ENCODE measurements around the gene ADAM21.
"Not testable (repeated sequence)": the region's sequence is repeated elsewhere in the genome, so short reads cannot be mapped to it uniquely, and the experiment has no call there.

Gene ADAM21

DNA sequence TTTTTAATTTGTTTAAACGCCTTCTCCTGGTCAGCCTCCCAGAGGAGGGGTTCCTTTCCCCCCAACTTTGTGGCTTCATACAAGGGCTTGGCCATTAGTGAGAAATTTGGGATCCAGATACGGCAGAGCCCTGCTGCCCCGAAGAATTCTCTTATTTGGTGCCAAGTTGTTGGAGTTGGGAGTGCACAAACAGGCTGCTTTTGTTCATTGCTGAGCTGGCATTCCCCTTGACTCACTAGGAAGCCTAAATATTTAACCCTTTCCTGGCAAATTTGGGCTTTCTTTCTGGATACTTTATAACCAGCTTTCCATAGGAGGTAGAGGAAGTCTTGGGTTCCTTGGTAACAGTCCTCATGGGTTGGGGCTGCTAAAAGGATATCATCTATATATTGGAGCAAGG, 10.3 kb upstream of the ADAM21 start:
- Histone ChIP-seq H3K4me3 (ENCODE audit: low read length) (no peak overlapping the region), H3K4me1 (ENCODE audit: control insufficient read depth, insufficient read depth, low read length) (no peaks in the 10 kb centered on the region), H3K27me3 (ENCODE audit: control insufficient read depth, insufficient read depth, low read length) (no peaks in the 10 kb centered on the region), H3K9ac (ENCODE audit: low read length) (no peak overlapping the region), H3K9me3 (ENCODE audit: control insufficient read depth, low read length) (peaks cover 8% of the 10 kb centered on the region), H3K36me3 (ENCODE audit: control insufficient read depth, insufficient read depth, low read length) (no peaks in the 10 kb centered on the region)

DNA sequence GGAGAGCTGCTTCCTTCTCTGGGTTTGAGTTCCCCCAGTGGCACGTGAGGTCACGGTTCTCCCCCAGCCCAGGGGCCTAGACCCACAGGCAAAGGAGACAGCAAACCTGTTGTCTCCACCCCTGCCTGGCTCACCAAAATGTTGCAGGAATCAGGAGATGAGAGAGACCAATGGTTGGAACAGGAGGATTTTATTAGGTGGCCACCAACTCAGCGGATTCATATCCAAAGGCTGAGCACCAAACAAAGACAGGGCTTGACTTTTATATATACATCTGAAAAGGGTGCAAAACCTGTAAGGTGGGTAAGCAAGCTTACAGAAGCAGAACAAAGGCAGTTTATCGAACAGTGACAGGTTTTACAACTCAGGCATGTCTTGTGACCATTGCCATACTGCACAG, 9.2 kb upstream of the ADAM21 start:
- Histone ChIP-seq H3K27me3 (ENCODE audit: control insufficient read depth, insufficient read depth, low read length) (no peaks in the 10 kb centered on the region), H3K9me3 (ENCODE audit: control insufficient read depth, low read length) (peaks cover 8% of the 10 kb centered on the region), H3K4me1 (ENCODE audit: control insufficient read depth, insufficient read depth, low read length) (no peaks in the 10 kb centered on the region), H3K9ac (ENCODE audit: low read length) (no peak overlapping the region), H3K36me3 (ENCODE audit: control insufficient read depth, insufficient read depth, low read length) (no peaks in the 10 kb centered on the region), H3K4me3 (ENCODE audit: low read length) (no peak overlapping the region)

DNA sequence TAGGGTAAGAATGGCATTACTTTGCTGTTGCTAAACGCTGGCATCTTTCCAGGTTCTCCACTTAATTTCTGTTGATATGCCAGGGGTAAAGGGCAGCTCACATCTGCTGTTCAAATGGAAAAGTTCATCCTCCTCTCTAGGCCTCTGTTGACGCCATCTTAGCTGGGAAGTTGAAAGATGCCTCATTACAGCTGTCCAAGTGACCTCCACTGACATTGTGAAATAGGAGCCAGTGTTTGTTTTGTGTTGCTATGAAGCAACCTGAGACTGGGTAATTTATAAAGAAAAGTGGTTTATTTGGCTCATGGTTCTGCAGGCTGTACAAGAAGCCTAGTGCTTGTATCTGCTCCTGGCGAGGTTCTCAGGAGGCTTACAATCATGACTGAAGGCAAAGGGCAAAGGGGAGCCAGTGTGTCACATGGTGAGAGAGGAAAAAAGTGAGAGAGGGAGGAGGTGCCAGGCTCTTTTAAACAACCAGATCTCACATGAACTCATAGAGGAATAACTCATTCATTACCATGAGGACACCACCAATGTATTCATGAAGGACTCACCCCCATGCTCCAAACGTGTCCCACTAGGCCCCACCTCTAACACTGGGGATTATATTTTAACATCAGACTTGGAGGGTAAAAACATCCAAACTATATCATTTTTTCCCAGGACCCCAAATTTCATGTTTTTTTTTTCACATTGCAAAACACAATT, 3.2 kb upstream of the ADAM21 start:
- Histone ChIP-seq H3K4me1 (ENCODE audit: control insufficient read depth, insufficient read depth, low read length) (no peaks in the 10 kb centered on the region), H3K27me3 (ENCODE audit: control insufficient read depth, insufficient read depth, low read length) (no peaks in the 10 kb centered on the region), H3K4me3 (ENCODE audit: low read length) (no peak overlapping the region)

DNA sequence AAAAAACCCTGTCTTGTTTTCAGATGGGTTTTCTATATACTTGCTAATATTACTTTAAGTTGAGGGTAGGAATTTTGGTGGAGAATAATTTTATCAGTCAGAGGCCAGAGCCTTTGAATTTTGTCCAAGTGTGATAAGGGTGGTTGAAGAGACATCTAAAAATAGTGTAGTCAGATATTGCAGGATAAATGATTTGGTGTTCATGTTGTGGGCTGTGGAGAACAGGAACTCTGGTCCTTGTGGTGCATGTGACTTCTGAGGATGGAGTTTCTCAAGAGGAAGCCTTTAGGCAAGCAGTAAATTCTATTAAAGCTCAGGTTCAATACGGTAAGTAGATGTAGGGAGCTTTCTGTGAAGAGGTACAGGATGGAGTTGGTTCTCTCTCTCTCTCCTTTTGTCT, 2.8 kb downstream of the ADAM21 start:
- H3K4me1 ChIP-seq (ENCODE audit: control insufficient read depth, insufficient read depth, low read length) = no peaks in the 10 kb centered on the region
- no peaks in the 10 kb centered on the region for H3K9me3 ChIP-seq (ENCODE audit: control insufficient read depth, low read length)
- no peaks in the 10 kb centered on the region for H3K36me3 ChIP-seq (ENCODE audit: control insufficient read depth, insufficient read depth, low read length)
- H3K4me3 ChIP-seq (ENCODE audit: low read length) = no peak overlapping the region
- no peak overlapping the region for H3K9ac ChIP-seq (ENCODE audit: low read length)
- no peaks in the 10 kb centered on the region for H3K27me3 ChIP-seq (ENCODE audit: control insufficient read depth, insufficient read depth, low read length)

More for the DNA sequence above, 3.2 kb upstream of the ADAM21 start:
- H3K36me3 ChIP-seq (ENCODE audit: control insufficient read depth, insufficient read depth, low read length) = no peaks in the 10 kb centered on the region
- H3K9ac ChIP-seq (ENCODE audit: low read length) = no peak overlapping the region
- no peaks in the 10 kb centered on the region for H3K9me3 ChIP-seq (ENCODE audit: control insufficient read depth, low read length)

DNA sequence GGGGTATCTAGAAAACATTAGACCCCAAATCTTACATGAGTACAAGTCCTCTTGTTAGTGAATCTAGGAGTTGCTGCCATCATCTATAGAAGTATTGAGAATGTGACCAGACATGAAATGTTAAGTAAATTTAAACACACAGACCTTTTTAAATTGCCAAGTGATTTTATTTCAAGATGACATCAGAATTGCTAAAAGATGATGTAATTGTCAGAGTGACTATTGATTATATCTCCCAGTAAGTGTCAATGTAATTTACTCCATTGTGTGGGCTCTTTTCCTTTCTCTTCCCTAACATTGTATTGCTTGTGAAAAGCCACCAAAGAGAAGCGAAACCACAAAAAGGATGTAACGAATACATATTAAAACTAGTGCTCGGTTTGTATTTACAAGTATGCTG, 16.8 kb downstream of the ADAM21 start:
- H3K36me3 ChIP-seq (ENCODE audit: control insufficient read depth, insufficient read depth, low read length) = no peaks in the 10 kb centered on the region
- H3K9me3 ChIP-seq (ENCODE audit: control insufficient read depth, low read length) = no peaks in the 10 kb centered on the region
- no peak overlapping the region for H3K9ac ChIP-seq (ENCODE audit: low read length)
- no peaks in the 10 kb centered on the region for H3K27me3 ChIP-seq (ENCODE audit: control insufficient read depth, insufficient read depth, low read length)
- H3K4me1 ChIP-seq (ENCODE audit: control insufficient read depth, insufficient read depth, low read length) = no peaks in the 10 kb centered on the region
- H3K4me3 ChIP-seq (ENCODE audit: low read length) = no peak overlapping the region

DNA sequence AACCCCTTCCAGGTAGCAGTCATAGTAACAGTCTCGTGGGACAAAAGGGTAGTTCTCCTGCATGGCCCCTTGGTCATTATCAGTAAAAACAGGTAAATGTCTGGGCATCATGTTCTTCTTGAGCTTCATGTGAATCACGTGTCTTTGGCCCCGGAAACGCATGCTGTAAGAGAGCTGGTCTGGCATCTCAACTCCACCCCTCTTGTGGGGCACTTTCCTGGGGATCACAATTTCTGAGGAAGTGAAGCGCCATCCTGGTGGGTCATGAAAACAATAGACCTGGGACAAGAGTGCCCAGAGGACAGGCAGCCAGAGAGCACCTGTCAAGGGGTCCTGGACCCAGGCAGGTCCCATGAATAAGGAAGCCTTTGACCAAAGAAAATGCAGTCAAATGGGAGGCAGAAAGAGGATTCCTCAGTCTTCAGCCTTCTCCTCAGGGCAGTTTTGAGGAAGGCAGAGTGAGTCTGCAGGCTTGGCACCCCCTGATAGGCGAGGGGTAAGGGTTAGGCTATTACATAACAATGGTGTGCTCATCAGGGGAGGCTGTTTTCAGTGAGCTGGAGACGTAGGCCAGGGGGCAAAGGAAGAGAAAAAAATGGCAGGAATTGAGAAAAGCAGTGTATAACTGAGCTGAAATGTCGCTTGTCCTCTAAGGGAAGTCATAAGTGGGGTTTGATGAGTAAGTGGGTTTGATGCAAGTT, 19.0 kb downstream of the ADAM21 start:
- H3K36me3 ChIP-seq (ENCODE audit: control insufficient read depth, insufficient read depth, low read length); H3K4me1 ChIP-seq (ENCODE audit: control insufficient read depth, insufficient read depth, low read length); H3K9me3 ChIP-seq (ENCODE audit: control insufficient read depth, low read length); H3K27me3 ChIP-seq (ENCODE audit: control insufficient read depth, insufficient read depth, low read length); H3K9ac ChIP-seq (ENCODE audit: low read length); H3K4me3 ChIP-seq (ENCODE audit: low read length): not testable (repeated sequence)

DNA sequence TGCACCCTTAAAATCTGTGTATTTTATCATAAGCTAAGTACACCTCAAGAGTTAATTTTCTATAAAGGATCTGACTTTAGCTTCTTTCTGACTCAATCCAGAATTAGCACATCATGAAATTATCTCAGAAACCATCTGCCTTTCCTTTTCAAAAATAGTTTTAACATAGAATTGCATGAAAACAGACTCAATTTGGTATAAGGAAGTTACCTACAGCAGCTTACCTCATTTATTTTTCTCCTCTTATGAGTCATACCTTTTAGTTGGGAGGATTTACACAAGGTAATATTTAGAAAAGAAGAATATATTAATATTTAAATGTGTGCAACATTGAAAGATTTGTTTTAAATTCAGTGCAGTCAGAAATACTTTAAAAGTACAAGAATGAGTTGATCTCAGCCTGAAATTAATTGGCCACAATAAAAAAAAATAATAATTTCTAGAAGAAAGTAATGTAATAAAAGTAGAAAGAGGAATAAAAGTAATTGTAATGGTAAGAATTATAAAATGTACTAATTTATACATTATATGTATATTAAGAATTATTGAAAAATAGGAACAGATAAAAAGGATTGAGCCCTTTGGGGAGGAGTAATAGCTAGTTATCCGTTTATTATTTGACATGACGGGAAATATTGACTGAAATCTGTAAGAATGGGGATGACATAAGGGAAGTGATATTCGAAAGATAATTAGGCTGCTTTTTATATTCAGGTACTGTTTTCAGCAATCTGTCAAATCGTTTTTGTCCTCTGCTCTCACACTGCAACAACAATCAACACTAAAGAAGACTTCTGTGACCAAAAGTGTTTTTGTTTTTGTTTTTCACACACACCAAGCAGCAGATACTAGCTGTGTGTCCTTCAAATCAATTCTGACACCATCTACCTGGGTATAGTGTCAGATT, 20.5 kb downstream of the ADAM21 start:
- Histone ChIP-seq H3K36me3 (ENCODE audit: control insufficient read depth, insufficient read depth, low read length) (no peaks in the 10 kb centered on the region), H3K4me3 (ENCODE audit: low read length) (no peak overlapping the region), H3K9me3 (ENCODE audit: control insufficient read depth, low read length) (no peaks in the 10 kb centered on the region), H3K4me1 (ENCODE audit: control insufficient read depth, insufficient read depth, low read length) (no peaks in the 10 kb centered on the region), H3K27me3 (ENCODE audit: control insufficient read depth, insufficient read depth, low read length) (no peaks in the 10 kb centered on the region), H3K9ac (ENCODE audit: low read length) (no peak overlapping the region)

DNA sequence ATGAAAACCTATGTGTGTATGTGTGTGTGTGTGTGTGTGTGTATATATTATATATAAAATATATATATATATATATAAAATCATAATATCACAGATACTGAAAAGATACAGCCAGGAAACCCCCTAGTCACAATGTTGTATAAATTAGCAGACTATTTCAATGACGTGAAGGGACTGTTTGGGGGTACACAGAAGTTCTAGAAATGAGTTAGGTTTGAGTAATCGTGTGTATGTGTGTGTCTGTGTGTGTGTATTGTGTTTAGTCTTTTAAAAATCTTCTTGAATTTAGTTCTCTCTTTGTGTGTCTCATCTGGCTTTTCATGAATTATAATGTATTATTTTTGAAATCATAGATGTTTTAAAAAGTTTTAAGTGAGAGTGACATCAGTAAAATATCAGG, 21.9 kb downstream of the ADAM21 start:
- Histone ChIP-seq H3K36me3 (ENCODE audit: control insufficient read depth, insufficient read depth, low read length) (no peaks in the 10 kb centered on the region), H3K4me3 (ENCODE audit: low read length) (no peak overlapping the region), H3K27me3 (ENCODE audit: control insufficient read depth, insufficient read depth, low read length) (no peaks in the 10 kb centered on the region), H3K9me3 (ENCODE audit: control insufficient read depth, low read length) (no peaks in the 10 kb centered on the region), H3K9ac (ENCODE audit: low read length) (no peak overlapping the region), H3K4me1 (ENCODE audit: control insufficient read depth, insufficient read depth, low read length) (no peaks in the 10 kb centered on the region)

DNA sequence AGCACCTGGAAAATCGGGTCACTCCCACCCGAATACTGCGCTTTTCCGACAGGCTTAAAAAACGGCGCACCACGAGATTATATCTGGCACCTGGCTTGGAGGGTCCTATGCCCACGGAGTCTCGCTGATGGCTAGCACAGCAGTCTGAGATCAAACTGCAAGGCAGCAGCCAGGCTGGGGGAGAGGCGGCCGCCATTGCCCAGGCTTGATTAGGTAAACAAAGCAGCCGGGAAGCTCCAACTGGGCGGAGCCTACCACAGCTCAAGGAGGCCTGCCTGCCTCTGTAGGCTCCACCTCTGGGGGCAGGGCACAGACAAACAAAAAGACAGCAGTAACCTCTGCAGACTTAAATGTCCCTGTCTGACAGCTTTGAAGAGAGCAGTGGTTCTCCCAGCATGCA, 23.5 kb downstream of the ADAM21 start:
- H3K4me3 ChIP-seq (ENCODE audit: low read length); H3K4me1 ChIP-seq (ENCODE audit: control insufficient read depth, insufficient read depth, low read length); H3K27me3 ChIP-seq (ENCODE audit: control insufficient read depth, insufficient read depth, low read length); H3K9ac ChIP-seq (ENCODE audit: low read length); H3K36me3 ChIP-seq (ENCODE audit: control insufficient read depth, insufficient read depth, low read length); H3K9me3 ChIP-seq (ENCODE audit: control insufficient read depth, low read length): not testable (repeated sequence)

DNA sequence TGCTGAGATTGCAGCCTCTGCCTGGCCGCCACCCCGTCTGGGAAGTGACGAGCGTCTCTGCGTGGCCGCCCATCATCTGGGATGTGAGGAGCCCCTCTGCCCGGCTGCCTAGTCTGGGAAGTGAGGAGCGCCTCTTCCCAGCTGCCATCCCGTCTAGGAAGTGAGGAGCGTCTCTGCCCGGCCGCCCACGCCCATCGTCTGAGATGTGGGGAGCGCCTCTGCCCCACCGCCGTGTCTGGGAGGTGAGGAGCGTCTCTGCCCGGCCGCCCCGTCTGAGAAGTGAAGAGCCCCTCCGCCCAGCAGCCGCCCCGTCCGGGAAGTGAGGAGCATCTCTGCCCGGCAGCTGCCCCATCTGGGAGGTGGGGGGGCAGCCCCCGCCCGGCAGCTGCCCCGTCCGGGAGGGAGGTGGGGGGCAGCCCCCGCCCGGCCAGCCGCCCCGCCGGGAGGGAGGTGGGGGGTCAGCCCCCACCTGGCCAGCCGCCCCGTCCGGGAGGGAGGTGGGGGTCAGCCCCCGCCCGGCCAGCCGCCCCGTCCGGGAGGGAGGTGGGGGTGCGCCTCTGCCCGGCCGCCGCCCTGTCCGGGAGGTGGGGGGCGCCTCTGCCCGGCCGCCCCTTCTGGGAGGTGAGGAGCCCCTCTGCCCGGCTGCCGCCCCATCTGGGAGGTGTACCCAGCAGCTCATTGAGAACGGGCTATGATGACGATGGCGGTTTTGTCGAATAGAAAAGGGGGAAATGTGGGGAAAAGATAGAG, 25.6 kb downstream of the ADAM21 start:
- not testable (repeated sequence) for H3K4me1 ChIP-seq (ENCODE audit: control insufficient read depth, insufficient read depth, low read length); H3K27me3 ChIP-seq (ENCODE audit: control insufficient read depth, insufficient read depth, low read length); H3K9me3 ChIP-seq (ENCODE audit: control insufficient read depth, low read length); H3K9ac ChIP-seq (ENCODE audit: low read length); H3K4me3 ChIP-seq (ENCODE audit: low read length); H3K36me3 ChIP-seq (ENCODE audit: control insufficient read depth, insufficient read depth, low read length)

DNA sequence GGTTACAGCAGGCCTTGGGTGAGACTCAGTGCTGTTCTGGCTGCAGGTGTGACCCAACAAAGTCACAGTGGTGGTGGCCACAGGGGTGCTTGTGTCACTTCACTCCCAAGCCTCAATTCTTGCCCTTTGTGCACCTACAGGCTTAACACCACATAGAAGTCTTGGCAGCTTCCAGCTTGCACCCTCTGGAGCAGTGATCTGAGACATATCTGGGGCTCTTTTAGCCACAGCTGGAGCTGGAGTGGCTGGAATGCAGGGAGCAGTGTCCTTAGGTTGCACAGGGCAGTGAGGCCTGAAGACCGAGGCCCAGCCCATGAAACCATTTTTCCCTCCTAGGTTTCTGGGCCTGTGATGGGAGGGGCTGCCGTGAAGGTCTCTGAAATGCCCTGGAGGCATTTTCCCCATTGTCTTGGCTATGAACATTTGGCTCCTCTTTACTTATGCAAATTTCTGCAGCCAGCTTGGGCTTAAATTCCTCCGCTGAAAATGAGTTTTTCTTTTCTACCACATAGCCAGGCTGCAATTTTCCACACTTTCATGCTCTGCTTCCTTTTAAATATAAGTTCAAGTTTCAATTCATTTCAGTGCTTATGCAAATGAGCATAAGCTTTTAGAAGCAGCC, 37.7 kb downstream of the ADAM21 start:
- H3K4me3 ChIP-seq (ENCODE audit: low read length) = no peak overlapping the region
- H3K36me3 ChIP-seq (ENCODE audit: control insufficient read depth, insufficient read depth, low read length) = no peaks in the 10 kb centered on the region
- peaks cover 3% of the 10 kb centered on the region for H3K27me3 ChIP-seq (ENCODE audit: control insufficient read depth, insufficient read depth, low read length)
- H3K9me3 ChIP-seq (ENCODE audit: control insufficient read depth, low read length) = no peaks in the 10 kb centered on the region
- H3K4me1 ChIP-seq (ENCODE audit: control insufficient read depth, insufficient read depth, low read length) = no peaks in the 10 kb centered on the region
- no peak overlapping the region for H3K9ac ChIP-seq (ENCODE audit: low read length)
